Measurements from ENCODE around the gene MYL4. TPM values are rescaled to one million over a fixed set of nuclear protein-coding genes. Genes with fewer than 3 reads are reported as not detected.
"Not testable (repeated sequence)": the region's sequence is repeated elsewhere in the genome, so short reads cannot be mapped to it uniquely, and the experiment has no call there.

Gene MYL4
- polyA plus RNA-seq, 4 donors: 3.2 to 4.0 (median 3.6) TPM

DNA sequence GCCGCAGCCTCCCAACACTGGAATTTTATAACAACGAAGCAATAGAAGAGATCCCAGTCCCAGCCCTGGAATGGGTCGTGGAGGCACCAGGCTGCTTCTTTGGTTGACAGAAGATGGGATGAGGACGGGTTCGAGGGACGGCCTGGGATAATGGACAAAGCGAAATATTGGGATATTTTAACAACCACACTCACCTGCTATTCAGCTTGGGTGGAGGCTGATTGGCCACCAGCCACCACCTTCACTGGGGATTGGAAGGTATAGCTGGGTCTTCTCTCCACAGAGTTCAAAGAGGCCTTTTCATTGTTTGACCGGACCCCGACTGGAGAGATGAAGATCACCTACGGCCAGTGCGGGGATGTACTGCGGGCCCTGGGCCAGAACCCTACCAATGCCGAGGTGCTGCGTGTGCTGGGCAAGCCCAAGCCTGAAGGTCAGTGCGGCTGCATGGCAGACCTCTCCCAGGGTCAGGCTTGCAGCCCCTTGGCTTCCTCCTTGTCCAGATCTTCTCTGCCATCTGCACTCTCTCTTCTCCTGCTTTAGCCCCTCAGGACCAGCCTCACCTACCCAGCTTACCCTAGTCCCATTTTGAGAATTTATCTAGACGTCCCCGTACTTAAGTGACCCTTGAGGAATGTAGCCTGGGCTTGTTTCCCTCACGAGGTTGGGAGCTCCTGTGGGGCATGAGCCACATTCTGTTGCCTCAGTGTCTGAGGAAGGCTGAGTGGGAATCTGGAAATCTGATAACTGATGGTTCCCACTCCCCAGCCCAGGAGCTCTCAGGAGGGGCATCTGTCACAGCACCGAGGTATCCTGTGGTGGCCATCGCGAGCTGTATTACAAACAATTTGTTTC lies 10.7 kb downstream of the MYL4 start:
- no peak for DNase-seq (ENCODE audit: low read depth in 4 of 4, low spot score in 3 of 4)

DNA sequence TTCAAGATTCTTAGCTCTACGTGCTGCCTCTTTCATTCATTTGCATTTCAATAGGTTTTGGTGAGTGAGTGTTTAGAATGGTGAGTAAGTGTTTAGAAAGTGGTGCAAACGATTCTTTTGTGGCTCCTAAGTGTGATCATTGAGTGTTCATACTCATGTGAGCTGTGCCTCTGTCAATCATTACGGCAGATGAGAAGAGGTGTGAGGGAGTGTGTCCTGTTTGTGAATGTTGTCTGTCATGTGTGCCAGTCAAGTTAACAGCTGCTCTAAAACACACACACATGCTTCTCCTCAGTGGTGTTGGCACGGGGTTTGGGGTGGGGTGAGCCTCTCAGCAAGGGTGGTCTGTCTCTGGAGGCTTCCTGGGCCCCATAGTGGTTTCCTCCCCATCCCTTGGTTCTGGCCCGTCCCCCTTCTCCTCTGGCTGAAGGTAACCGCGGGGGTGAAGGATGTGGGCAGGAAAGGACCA lies 11.4 kb downstream of the MYL4 start:
- no peak for DNase-seq (ENCODE audit: low read depth in 4 of 4, low spot score in 3 of 4)

DNA sequence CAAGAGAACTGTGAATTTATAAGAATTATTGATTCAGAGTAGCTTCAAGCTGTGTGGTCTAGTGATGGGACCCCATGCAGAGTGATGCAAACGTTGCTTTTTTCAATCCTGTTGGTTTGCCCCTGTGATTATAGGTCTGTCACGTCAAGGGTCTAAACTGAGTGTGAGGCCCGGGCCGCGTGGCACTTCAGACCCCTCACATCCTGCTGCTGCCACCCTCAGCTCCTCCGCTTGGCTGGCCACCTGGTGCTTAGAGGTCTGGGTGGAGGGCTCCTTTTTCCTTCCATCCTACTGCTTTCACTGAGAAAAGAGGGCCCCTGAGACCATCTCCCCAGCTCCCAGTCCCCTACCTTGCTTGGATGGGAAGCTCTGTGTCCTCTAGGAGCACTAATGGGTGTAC lies 12.0 kb downstream of the MYL4 start:
- DNase-seq (ENCODE audit: low read depth in 4 of 4, low spot score in 3 of 4): no peak

DNA sequence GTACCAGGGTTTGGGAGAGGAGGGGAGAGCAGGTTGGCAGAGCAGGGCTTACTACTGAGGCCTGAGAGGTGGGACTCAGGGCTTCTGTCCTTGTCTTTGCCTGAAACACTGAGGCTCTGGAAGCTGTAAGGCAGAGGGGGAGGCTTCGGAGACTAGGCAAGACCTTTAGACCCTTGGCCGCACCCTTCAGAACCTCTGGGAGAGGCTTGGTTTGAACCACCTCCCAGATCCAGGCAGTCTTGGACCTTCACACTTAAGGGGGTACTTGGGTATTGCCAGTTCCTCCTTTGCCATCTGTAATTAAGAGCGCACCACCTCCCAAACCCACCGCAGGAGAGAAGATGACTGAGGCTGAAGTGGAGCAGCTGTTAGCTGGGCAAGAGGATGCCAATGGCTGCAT lies 12.9 kb downstream of the MYL4 start:
- no peak for DNase-seq (ENCODE audit: low read depth in 4 of 4, low spot score in 3 of 4)

DNA sequence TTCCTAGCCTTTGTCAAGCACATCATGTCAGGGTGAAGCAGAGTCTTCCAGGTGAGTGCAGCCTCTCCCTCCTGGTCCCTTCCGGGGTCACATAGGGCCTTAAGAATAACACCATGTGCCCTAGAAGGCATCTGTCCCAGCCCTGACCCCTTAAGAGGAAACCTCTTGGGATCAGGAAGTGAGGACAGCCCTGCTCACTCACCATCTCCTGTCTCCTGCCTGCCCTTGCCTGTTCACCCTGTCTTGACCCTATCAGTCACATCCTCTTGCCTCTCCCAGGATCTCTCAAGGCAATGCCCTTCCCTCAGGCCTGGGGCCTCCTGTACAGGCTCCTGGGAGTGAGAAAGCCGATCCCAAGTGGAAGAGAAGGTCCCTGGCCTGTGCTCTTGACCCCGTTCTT lies 13.9 kb downstream of the MYL4 start:
- DNase-seq (ENCODE audit: low read depth in 4 of 4, low spot score in 3 of 4): no peak

DNA sequence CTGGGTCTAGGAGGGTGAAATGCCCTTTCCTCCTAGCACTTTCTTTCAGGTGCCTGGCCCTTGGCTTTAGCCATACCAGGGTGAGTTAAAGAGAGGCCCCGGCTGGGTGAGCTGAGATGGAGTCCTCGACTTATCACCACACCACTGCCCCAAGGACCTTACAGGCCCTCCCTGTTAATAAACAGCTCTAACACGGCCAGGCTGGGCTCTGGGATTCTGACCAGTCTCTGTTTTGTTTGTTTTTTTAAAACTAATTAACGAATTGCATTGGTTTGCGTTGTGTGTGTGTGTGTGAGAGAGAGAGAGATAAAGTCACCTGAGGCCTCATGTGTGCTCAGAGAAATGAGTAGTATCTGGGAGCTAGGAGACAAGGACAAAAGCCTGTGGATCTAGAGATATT lies 14.3 kb downstream of the MYL4 start:
- DNase-seq (ENCODE audit: low read depth in 4 of 4, low spot score in 3 of 4): no peak

DNA sequence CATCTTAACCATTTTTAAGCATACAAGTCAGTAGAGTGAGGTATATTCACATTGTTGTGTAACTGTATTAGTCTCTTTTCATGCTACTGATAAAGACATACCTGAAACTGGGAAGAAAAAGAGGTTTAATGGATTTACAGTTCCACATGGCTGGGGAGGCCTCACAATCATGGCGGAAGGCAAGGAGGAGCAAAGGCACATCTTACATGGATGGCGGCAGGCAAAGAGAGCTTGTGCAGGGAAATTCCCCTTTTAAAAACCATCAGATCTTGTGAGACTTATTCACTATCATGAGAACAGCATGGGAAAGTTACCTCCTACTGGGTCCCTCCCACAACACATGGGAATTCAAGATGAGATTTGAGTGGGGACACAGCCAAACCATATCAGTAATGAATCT lies 14.9 kb downstream of the MYL4 start:
- not testable (repeated sequence) for DNase-seq (ENCODE audit: low read depth in 4 of 4, low spot score in 3 of 4)

DNA sequence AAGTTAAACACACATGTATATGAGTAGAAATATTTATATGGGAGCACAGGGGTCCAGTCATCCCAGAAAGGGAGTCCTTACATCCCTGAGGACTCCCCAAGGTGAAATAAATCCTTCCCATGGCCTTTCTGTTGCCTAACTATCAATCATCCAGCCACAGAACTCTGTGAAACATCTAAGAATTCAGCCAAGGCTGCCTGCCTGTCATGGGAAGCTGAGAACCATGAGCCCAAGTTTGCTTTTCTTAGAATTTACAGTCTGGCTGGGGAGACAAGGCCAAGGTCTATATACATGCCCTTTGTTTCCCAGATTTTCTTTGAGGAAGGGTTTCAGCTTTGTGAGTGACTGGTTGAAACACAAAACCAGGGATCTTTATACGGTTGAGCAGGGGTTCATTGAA lies 15.8 kb downstream of the MYL4 start:
- DNase-seq (ENCODE audit: low read depth in 4 of 4, low spot score in 3 of 4): no peak

DNA sequence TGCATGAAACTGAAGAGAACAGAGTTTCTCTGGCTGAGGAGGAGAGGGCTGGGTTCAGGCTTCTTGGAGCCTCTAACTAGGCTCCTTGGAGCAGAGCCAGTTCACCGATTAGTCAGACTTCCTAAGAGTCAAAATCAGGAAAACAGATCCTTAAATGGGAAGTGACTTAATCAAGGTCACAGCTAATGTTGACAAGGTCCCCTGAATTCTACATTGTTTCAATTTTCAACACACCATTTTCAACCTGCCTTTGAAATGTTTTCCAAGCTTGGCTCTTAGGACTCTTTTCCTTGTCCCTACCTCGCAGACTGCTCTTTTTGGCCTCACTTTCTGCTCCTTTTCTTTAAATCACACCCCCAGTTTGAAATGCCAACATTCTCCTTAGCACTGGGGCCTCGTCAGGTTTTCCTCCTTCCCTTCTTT lies 16.3 kb downstream of the MYL4 start:
- no peak for DNase-seq (ENCODE audit: low read depth in 4 of 4, low spot score in 3 of 4)

DNA sequence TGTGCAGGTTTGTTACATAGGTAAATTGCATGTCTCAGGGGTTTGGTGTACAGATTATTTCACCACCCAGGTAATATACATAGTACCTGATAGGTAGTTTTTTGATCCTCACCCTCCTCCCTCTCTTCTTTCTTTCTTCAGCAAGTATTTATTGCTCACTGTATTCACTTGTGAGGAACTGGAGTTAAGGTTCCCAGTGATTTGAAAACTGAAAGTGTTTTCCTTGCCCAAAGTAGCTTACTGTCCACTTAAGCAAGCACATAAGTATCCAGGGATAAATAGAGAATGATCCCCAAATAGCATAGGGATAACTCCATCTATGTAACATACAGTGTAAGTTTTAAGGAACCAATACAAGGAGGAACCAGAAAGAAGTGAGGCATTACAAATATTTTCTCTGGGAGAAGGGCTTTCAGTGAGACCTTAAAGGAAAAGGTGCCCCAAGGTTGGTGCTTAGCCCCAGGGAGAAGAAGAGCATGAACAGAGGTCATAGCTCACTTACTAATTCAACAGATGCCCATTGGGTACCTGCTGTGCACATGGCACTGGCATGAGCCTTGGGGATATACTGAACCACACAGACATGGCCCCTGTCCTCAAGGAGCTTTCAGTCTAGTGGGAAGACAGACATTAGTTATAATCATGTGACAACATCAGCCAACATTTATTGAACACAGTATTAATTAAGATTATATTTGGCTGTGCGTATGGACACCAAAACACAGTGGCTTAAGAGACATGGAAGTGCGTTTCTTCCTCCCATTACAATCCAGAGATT lies 17.0 kb downstream of the MYL4 start:
- no peak for DNase-seq (ENCODE audit: low read depth in 4 of 4, low spot score in 3 of 4)

DNA sequence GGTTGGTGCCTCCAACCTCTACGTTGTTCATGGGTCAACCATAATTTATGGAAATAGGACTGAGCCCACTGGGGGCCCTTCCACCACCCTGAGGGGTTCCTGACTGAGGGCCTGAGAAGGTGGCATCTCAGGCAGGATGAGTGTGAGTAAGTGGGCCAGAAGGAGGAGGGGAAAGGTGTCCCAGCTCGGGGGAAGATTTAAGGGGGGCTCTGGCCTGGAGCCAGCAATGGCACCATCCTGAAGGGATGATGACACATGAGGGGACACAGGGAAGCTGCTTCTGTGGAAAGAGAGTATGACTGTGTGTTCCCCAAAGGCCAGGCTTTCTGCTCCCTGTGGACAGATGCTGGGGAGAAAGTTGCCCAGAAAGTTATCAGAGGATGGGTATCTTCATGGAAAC lies 18.7 kb downstream of the MYL4 start:
- no peak for DNase-seq (ENCODE audit: low read depth in 4 of 4, low spot score in 3 of 4)

DNA sequence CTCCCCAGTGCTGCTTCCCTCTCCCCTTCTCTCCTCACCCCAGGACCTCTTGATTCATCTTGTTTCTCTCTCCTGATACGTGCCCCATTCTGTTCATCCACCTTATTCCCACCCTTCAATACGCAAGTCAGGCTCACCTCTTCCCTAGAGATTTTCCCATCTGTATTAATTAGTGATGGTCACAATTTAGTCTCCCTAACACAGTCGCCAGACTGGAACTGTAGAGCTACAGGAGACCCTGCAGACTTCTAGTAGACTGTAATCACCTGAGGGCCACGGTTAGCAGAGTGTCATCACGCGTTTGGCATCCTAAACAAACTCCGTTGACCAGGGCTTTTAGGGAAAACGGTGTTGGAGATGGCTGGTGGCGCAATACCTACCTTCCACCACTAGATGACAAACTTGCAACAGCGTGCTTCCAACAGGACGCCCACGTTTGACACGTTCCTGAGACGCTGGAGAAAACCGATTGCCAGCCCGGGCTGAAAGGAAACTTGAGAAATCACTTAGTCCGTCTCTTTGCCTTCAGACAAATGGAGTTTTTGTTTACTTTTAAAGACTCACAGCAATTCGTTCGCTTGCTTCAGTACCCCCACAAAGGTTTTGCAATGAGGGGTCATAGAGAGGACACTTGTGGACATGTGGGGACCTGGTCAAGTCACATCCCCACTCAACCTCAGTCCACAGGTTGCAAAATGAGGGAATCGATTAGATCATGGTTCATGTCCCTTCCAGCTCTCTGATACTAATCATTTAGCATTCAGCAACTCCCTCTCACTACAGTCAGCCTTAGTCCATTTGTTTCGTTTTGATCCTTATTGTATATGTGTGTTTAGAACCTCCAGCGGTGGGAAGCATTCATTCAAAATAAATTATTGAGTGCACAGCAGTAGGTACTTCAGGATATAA lies 20.6 kb downstream of the MYL4 start:
- DNase-seq (ENCODE audit: low read depth in 4 of 4, low spot score in 3 of 4): peak in 3 of 4 donors; percentile 73 to 79 (median 77)

DNA sequence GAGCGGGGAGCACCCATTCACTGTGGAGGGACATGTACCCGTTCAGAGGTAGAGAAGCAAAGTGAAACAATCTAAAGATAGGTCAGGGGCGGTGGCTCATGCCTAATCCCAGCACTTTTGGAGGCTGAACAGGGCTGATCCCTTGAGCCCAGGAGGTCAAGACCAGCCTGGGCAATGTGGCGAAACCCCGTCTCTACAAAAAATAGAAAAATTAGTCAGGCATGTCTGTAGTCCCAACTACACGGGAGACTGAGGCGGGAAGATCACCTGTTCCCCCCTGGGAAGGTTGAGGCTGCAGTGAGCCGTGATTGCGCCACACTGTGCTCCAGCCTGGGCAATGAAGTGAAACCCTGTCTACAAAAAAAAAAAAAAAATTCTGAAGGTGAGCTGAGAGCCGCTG lies 21.7 kb downstream of the MYL4 start:
- no peak for DNase-seq (ENCODE audit: low read depth in 4 of 4, low spot score in 3 of 4)

DNA sequence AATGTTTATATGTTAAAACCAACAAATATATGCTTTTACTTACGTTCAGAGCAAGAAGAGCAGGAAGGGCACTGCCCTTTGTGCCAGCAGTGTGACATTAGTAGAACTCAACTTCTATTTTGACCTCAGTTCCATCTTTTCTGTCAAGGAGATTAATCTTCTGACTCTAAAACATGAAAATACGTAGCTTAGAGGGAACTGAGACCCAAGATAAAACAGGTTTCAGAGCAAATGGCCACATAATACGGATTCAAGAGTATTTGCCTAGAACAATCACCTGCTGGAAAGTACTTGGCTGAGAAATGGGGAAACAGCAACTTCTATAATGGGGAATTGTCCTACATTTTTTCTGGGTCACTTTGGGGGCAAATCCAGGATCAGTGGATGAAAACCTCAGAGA lies 22.2 kb downstream of the MYL4 start:
- no peak for DNase-seq (ENCODE audit: low read depth in 4 of 4, low spot score in 3 of 4)

DNA sequence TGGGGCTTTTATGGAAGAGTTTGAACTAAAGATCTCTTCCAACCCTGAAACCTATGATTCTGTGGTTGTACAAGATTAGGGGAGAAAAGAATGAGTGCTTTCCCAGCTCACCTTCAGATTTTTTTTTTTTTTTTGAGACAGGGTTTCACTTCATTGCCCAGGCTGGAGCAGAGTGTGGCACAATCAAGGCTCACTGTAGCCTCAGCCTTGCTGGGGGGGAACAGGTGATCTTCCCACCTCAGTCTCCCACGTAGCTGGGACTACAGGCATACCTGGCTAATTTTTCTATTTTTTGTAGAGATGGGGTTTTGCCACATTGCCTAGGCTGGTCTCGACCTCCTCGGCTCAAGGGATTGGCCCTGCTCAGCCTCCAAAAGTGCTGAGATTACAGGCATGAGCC lies 22.7 kb downstream of the MYL4 start:
- no peak for DNase-seq (ENCODE audit: low read depth in 4 of 4, low spot score in 3 of 4)

DNA sequence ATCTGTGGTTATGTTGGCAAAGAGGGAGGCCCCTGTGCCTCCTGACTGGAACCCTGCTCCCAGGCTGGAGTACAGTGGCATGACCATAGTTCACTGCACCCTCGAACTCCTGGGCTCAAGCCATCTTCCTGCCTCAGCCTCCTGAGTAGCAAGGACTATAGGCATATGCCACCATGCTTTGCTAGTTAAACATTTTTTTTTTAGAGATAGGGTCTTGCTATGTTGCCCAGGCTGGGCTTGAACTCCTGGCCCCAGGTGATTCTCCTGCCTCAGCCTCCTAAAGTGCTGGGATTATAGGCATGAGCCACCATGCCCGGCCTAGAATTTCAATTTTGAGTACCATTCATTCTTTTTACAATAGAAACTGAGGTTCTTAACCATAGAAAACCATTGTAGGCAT lies 23.3 kb downstream of the MYL4 start:
- no peak for DNase-seq (ENCODE audit: low read depth in 4 of 4, low spot score in 3 of 4)

DNA sequence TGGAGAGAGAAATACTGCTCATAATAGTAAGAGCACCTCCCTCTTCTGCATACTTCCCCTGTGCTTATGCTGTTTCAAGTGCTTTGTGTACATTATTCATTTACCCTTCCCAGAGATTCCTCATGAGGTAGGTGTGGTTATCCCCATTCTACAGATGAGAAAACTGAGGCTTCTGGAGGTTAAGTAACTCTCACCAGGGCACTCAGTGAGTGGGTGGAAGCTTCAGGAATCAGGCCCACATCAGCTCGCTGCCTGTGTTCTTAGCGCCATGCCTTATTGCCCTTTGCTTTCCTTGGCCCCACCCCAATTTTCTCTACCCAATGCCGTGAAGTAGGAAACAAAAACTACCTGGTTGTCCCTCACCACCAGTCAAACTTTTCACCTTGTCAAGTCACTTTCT lies 26.4 kb downstream of the MYL4 start:
- DNase-seq (ENCODE audit: low read depth in 4 of 4, low spot score in 3 of 4): no peak

DNA sequence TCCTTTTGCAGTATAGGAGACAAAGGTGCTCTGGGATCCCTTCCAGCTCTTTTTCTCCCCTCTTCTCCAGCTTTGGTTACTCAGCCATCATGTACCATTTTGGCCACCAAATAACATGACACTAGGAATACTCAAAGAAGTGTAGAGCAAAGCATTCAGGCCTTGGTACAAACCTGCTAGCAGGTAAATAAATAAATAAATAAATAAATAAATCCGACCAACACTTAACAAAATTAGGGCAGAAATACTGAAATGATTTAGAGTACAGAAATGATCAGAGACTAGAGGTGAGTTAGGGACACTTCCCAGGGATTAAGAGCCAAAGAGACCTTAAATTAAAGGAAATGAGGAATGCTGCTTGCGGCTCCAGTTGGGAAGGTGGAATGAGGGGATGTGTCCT lies 26.8 kb downstream of the MYL4 start:
- no peak for DNase-seq (ENCODE audit: low read depth in 4 of 4, low spot score in 3 of 4)

DNA sequence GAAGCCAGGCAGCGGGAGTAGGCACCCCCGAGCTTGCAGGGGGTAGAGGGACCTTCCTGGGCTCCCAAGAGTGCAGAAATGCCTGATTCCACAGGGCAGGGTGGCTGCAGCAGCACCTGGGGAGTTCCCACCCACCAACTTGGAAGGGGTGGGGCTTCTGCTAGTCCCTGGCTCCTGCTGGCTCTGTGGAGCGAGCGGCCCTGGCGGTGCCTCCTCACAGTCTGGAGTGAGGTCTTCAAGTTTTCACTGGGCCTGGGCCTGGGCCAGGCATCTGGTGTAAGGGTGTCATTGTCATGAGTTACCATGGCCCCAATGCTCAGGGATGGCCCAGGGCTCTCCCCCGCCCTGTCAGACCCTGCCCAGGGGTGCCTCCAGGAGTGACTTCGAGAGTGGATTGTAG lies 28.7 kb downstream of the MYL4 start:
- no peak for DNase-seq (ENCODE audit: low read depth in 4 of 4, low spot score in 3 of 4)

DNA sequence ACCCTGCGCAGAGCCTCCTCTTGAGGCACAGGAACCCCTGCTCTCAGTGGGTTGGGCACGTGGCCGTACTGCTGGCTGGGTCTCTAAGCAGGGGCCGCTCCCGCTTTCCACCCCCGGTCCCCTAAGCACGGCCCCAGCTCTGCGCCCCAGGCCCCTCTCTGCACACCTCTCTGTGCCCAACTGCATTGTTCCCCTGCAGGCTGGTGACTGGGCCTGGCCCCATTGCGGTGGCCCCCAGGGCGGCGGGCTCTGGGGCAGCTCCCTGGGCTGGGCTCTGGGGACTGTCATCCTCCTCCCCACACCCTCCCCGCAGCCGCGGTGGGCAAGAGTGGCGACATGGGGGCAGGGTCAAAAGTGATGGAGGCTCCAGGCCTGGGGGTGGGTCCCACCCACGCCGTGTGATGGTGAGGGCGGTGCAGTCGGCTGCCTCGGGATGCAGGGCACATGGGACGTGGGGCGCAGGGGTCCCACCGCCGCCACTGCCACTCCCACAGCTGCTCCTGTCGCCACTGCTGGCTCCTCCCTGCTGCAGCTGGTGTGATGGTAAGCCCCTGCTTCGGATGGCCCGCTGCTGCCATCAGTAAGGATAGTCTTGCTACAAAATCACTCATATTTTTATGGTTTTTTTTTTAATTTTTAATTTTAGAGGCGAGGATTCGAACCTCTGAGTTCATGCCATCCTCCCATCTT lies 29.3 kb downstream of the MYL4 start:
- DNase-seq (ENCODE audit: low read depth in 4 of 4, low spot score in 3 of 4): no peak

Measured in right renal pelvis (tissue), 4 donors.